ENCODE measurements around the gene ACTG2. TPM values are rescaled to one million over a fixed set of nuclear protein-coding genes. Genes with fewer than 3 reads are reported as not detected.

ACTG2 gene
- polyA plus RNA-seq, 1 donor (not counting 4 experiments of a cell fraction or from before 2014, with no cell fraction given): not detected

DNA sequence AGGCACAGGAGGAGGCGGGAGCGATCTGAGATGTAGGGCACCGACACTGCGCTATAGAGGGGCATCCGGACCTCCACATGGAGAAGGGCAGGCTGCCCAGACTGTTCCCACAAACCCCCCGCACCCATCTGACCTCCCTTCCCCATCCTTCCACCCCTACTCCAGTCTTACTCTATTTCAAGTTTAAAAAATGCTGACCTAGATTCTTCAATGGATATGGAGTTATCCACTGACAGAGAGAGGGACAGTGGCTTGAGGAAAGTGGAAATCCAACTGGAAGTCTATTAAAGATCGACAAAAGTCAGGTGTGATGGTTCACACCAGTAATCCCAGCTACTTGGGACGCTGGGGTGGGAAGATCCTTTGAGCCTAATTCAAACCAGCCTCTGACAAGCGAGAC, 28.8 kb downstream of the ACTG2 start:
- no peak for DNase-seq (ENCODE audit: low read depth, low spot score)
- Histone ChIP-seq H3K36me3 (ENCODE audit: control insufficient read depth in 2 of 2, extremely low read depth in 1 of 2, insufficient read depth in 2 of 2, low read length in 2 of 2) (no peaks in the 10 kb centered on the region), H3K9me3 (ENCODE audit: control insufficient read depth, low read depth, low read length) (no peaks in the 10 kb centered on the region), H3K27me3 (ENCODE audit: control insufficient read depth, extremely low read depth, insufficient read depth, low read length) (no peaks in the 10 kb centered on the region), H3K9me1 (ENCODE audit: control insufficient read depth, extremely low read depth, insufficient read depth, low read length) (no peaks in the 10 kb centered on the region), H3K79me2 (ENCODE audit: control insufficient read depth, insufficient read depth, low read length) (no peaks in the 10 kb centered on the region), H3K9ac (ENCODE audit: control insufficient read depth, extremely low read depth, insufficient read depth, low read length) (no peak overlapping the region), H3K4me3 (ENCODE audit: control insufficient read depth in 2 of 3, extremely low read depth in 1 of 3, insufficient read depth in 2 of 3, low read depth in 1 of 3, low read length in 3 of 3) (no peak overlapping the region), H3K27ac (ENCODE audit: control insufficient read depth, insufficient read depth, low read length) (no peak overlapping the region), H4K20me1 (ENCODE audit: control insufficient read depth, extremely low read depth, insufficient read depth, low read length) (no peaks in the 10 kb centered on the region), H2AFZ (ENCODE audit: control insufficient read depth, low read length) (no peak overlapping the region), H3K4me2 (ENCODE audit: control insufficient read depth, extremely low read depth, insufficient read depth, low read depth, low read length) (no peak overlapping the region), H3K4me1 (ENCODE audit: control insufficient read depth, extremely low read depth, insufficient read depth, low read length) (peaks cover 14% of the 10 kb centered on the region)
- FAIRE-seq: no peak
- TF ChIP-seq, protein P1, sequence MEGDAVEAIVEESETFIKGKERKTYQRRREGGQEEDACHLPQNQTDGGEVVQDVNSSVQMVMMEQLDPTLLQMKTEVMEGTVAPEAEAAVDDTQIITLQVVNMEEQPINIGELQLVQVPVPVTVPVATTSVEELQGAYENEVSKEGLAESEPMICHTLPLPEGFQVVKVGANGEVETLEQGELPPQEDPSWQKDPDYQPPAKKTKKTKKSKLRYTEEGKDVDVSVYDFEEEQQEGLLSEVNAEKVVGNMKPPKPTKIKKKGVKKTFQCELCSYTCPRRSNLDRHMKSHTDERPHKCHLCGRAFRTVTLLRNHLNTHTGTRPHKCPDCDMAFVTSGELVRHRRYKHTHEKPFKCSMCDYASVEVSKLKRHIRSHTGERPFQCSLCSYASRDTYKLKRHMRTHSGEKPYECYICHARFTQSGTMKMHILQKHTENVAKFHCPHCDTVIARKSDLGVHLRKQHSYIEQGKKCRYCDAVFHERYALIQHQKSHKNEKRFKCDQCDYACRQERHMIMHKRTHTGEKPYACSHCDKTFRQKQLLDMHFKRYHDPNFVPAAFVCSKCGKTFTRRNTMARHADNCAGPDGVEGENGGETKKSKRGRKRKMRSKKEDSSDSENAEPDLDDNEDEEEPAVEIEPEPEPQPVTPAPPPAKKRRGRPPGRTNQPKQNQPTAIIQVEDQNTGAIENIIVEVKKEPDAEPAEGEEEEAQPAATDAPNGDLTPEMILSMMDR (optimal IDR thresholded peaks at IDR 0.05 in 1 of 3, IDR thresholded peaks at IDR 0.05 in 1 of 3, conservative IDR thresholded peaks at IDR 0.05 in 1 of 3; ENCODE audit: extremely low read depth in 1 of 3, insufficient read depth in 2 of 3, low read length in 3 of 3): peak in 1 of 3 experiments; percentile 4
- TF ChIP-seq EZH2 (IDR thresholded peaks at IDR 0.05; ENCODE audit: low read length): no peak
- dilution Hi-C loops (cut with MboI; ENCODE audit: extremely low pct_ligation_motif_present, low sequenced_read_pairs): no loop called here

DNA sequence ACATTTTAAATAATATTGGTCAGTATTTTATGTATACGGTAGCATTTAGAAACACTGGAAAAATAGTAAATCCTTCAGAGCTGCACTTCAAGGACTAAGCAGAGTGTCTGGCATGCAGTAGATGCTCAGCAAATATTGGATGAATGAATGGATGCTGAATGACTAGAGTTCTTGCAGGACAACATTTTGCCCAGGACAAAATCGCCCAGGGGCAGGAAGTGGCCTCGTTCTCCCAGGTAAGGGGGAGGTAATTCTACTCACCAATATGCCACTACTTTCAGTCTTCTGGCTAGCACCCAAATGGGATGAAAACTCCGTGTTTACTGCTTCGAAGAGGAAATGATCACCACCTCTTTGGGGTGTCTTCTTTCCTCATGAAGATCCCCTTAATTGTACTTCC, 29.9 kb downstream of the ACTG2 start:
- dilution Hi-C loops (cut with MboI; ENCODE audit: extremely low pct_ligation_motif_present, low sequenced_read_pairs): no loop called here
- Histone ChIP-seq H2AFZ (ENCODE audit: control insufficient read depth, low read length) (peak overlapping the region; percentile 25), H3K79me2 (ENCODE audit: control insufficient read depth, insufficient read depth, low read length) (peaks cover 10% of the 10 kb centered on the region), H3K27me3 (ENCODE audit: control insufficient read depth, extremely low read depth, insufficient read depth, low read length) (no peaks in the 10 kb centered on the region), H3K9me1 (ENCODE audit: control insufficient read depth, extremely low read depth, insufficient read depth, low read length) (no peaks in the 10 kb centered on the region), H3K9ac (ENCODE audit: control insufficient read depth, extremely low read depth, insufficient read depth, low read length) (no peak overlapping the region), H3K4me3 (ENCODE audit: control insufficient read depth in 2 of 3, extremely low read depth in 1 of 3, insufficient read depth in 2 of 3, low read depth in 1 of 3, low read length in 3 of 3) (no peak overlapping the region), H3K27ac (ENCODE audit: control insufficient read depth, insufficient read depth, low read length) (no peak overlapping the region), H3K9me3 (ENCODE audit: control insufficient read depth, low read depth, low read length) (no peaks in the 10 kb centered on the region), H3K36me3 (ENCODE audit: control insufficient read depth in 2 of 2, extremely low read depth in 1 of 2, insufficient read depth in 2 of 2, low read length in 2 of 2) (no peaks in the 10 kb centered on the region), H3K4me1 (ENCODE audit: control insufficient read depth, extremely low read depth, insufficient read depth, low read length) (peaks cover 14% of the 10 kb centered on the region), H3K4me2 (ENCODE audit: control insufficient read depth, extremely low read depth, insufficient read depth, low read depth, low read length) (peak overlapping the region; percentile 25), H4K20me1 (ENCODE audit: control insufficient read depth, extremely low read depth, insufficient read depth, low read length) (no peaks in the 10 kb centered on the region)
- DNase-seq (ENCODE audit: low read depth, low spot score) (no peak), FAIRE-seq (no peak)
- TF ChIP-seq, protein P1 (optimal IDR thresholded peaks at IDR 0.05 in 1 of 3, IDR thresholded peaks at IDR 0.05 in 1 of 3, conservative IDR thresholded peaks at IDR 0.05 in 1 of 3; ENCODE audit: extremely low read depth in 1 of 3, insufficient read depth in 2 of 3, low read length in 3 of 3): no peak
- no peak for TF ChIP-seq EZH2 (IDR thresholded peaks at IDR 0.05; ENCODE audit: low read length)

Data from keratinocyte (primary cell).